Measurements from ENCODE around the gene CYP21A2. TPM values are rescaled to one million over a fixed set of nuclear protein-coding genes. Genes with fewer than 3 reads are reported as not detected.
"Not testable (repeated sequence)": the region's sequence is repeated elsewhere in the genome, so short reads cannot be mapped to it uniquely, and the experiment has no call there.

CYP21A2 gene
- total and polyA plus RNA-seq, 2 of the 8 experiments (the other 6 are each of a cell fraction or from before 2014, with no cell fraction given), result 0.22 to 0.23 TPM

GRCh38 chr6:32052626-32053025 lies 14.4 kb downstream of the CYP21A2 start:
- FAIRE-seq; POLR2A ChIA-PET (ENCODE audit: partially characterized antibody); H3K23me2 ChIP-seq (ENCODE audit: low read depth, low read length): not testable (repeated sequence)

GRCh38 chr6:32053314-32053713 lies 15.1 kb downstream of the CYP21A2 start:
- not testable (repeated sequence) for H2BK120ac ChIP-seq (replicated peaks; ENCODE audit: low read depth, low read length); H2BK5ac ChIP-seq (ENCODE audit: low read depth, low read length); H4K5ac ChIP-seq (ENCODE audit: insufficient read length, low read depth, low read length); H3K4me3 ChIP-seq (ENCODE audit: extremely low read depth in 1 of 4, insufficient read depth in 2 of 4, low read depth in 3 of 4, low read length in 4 of 4); H3K27ac ChIP-seq (ENCODE audit: low read depth, low read length); H3K79me1 ChIP-seq (ENCODE audit: low read depth, low read length); H3K4ac ChIP-seq (replicated peaks; ENCODE audit: insufficient read length, low read depth, low read length); H3K9me3 ChIP-seq (ENCODE audit: insufficient read depth in 2 of 2, low read depth in 1 of 2, low read length in 1 of 2); H3K14ac ChIP-seq (ENCODE audit: insufficient read length); H2AK5ac ChIP-seq (ENCODE audit: low read depth, low read length); H3K4me2 ChIP-seq (ENCODE audit: insufficient read depth in 1 of 2, low read depth in 2 of 2, low read length in 2 of 2); H4K91ac ChIP-seq (replicated peaks; ENCODE audit: insufficient read length, low read length); H3K9ac ChIP-seq (replicated peaks in 1 of 4; ENCODE audit: extremely low read depth in 1 of 4, low read depth in 3 of 4, low read length in 3 of 4); H3K23ac ChIP-seq (ENCODE audit: insufficient read length); FAIRE-seq; H4K20me1 ChIP-seq (replicated peaks in 1 of 2; ENCODE audit: control insufficient read depth in 1 of 2, insufficient read depth in 2 of 2, low read length in 2 of 2); H3K18ac ChIP-seq (ENCODE audit: extremely low read depth, low read length); H3K79me2 ChIP-seq (ENCODE audit: control insufficient read depth in 1 of 2, insufficient read depth in 2 of 2, low read length in 2 of 2); H3K23me2 ChIP-seq (ENCODE audit: low read depth, low read length); H4K8ac ChIP-seq (ENCODE audit: extremely low read depth, insufficient read depth, low read length); H3K36me3 ChIP-seq (ENCODE audit: control insufficient read depth in 2 of 4, insufficient read depth in 4 of 4, low read length in 3 of 4); H3K4me1 ChIP-seq (replicated peaks in 1 of 4; ENCODE audit: control insufficient read depth in 3 of 4, insufficient read depth in 4 of 4, low read length in 3 of 4); H2BK20ac ChIP-seq (ENCODE audit: low read length); H3K27me3 ChIP-seq (replicated peaks in 1 of 4; ENCODE audit: control insufficient read depth in 3 of 4, extremely low read depth in 1 of 4, insufficient read depth in 3 of 4, low read length in 3 of 4); H3K56ac ChIP-seq (replicated peaks; ENCODE audit: insufficient read length, low read depth, low read length); H2AFZ ChIP-seq (ENCODE audit: low read length); H2BK15ac ChIP-seq (ENCODE audit: low read length); H2BK12ac ChIP-seq (ENCODE audit: low read depth, low read length); DNase-seq (ENCODE audit: low read depth in 1 of 2, low spot score in 2 of 2)
- WGBS, 2 experiments (ENCODE audit: extremely low coverage in 1 of 2, insufficient coverage in 1 of 2, insufficient read length in 1 of 2, insufficient replicate concordance in 2 of 2, low coverage in 1 of 2, low lambda C conversion rate in 2 of 2, missing lambda C conversion rate in 1 of 2), result 91% methylated on average over 13 of the region's 13 CpGs; no CpG with 5 or more reads in 1 of the 2 experiments
- CTCF ChIA-PET (ENCODE audit: partially characterized antibody), result interaction anchor here (1.0 to 1.6 kb wide), 2 partner anchors 30 to 60 kb away, joined by 3 to 5 read pairs; no protein-coding TSS in a partner anchor
- POLR2A ChIA-PET (ENCODE audit: partially characterized antibody), result interaction anchor here (1.1 kb wide), 1 partner anchor 31 kb away, joined by 3 read pairs; no protein-coding TSS in a partner anchor

More at GRCh38 chr6:32052626-32053025, 14.4 kb downstream of the CYP21A2 start:
- H4K20me1 ChIP-seq (replicated peaks in 1 of 2; ENCODE audit: control insufficient read depth in 1 of 2, insufficient read depth in 2 of 2, low read length in 2 of 2); H4K91ac ChIP-seq (replicated peaks; ENCODE audit: insufficient read length, low read length); H3K36me3 ChIP-seq (ENCODE audit: control insufficient read depth in 2 of 4, insufficient read depth in 4 of 4, low read length in 3 of 4); H3K79me2 ChIP-seq (ENCODE audit: control insufficient read depth in 1 of 2, insufficient read depth in 2 of 2, low read length in 2 of 2); H3K9me3 ChIP-seq (ENCODE audit: insufficient read depth in 2 of 2, low read depth in 1 of 2, low read length in 1 of 2); H3K56ac ChIP-seq (replicated peaks; ENCODE audit: insufficient read length, low read depth, low read length); H2BK15ac ChIP-seq (ENCODE audit: low read length); H2BK20ac ChIP-seq (ENCODE audit: low read length); H3K4me2 ChIP-seq (ENCODE audit: insufficient read depth in 1 of 2, low read depth in 2 of 2, low read length in 2 of 2); H4K5ac ChIP-seq (ENCODE audit: insufficient read length, low read depth, low read length); H3K4me3 ChIP-seq (ENCODE audit: extremely low read depth in 1 of 4, insufficient read depth in 2 of 4, low read depth in 3 of 4, low read length in 4 of 4); H3K27ac ChIP-seq (ENCODE audit: low read depth, low read length); H3K9ac ChIP-seq (replicated peaks in 1 of 4; ENCODE audit: extremely low read depth in 1 of 4, low read depth in 3 of 4, low read length in 3 of 4); H3K14ac ChIP-seq (ENCODE audit: insufficient read length); H3K18ac ChIP-seq (ENCODE audit: extremely low read depth, low read length); H2BK12ac ChIP-seq (ENCODE audit: low read depth, low read length); H2BK120ac ChIP-seq (replicated peaks; ENCODE audit: low read depth, low read length); H2AK5ac ChIP-seq (ENCODE audit: low read depth, low read length); H2BK5ac ChIP-seq (ENCODE audit: low read depth, low read length); H4K8ac ChIP-seq (ENCODE audit: extremely low read depth, insufficient read depth, low read length); H3K79me1 ChIP-seq (ENCODE audit: low read depth, low read length); H3K4ac ChIP-seq (replicated peaks; ENCODE audit: insufficient read length, low read depth, low read length); DNase-seq (ENCODE audit: low read depth in 1 of 2, low spot score in 2 of 2); H3K27me3 ChIP-seq (replicated peaks in 1 of 4; ENCODE audit: control insufficient read depth in 3 of 4, extremely low read depth in 1 of 4, insufficient read depth in 3 of 4, low read length in 3 of 4); H2AFZ ChIP-seq (ENCODE audit: low read length); H3K4me1 ChIP-seq (replicated peaks in 1 of 4; ENCODE audit: control insufficient read depth in 3 of 4, insufficient read depth in 4 of 4, low read length in 3 of 4); H3K23ac ChIP-seq (ENCODE audit: insufficient read length): not testable (repeated sequence)
- 92% methylated on average over 15 of the region's 20 CpGs; no CpG with 5 or more reads in 1 of the 2 experiments for WGBS, 2 experiments (ENCODE audit: extremely low coverage in 1 of 2, insufficient coverage in 1 of 2, insufficient read length in 1 of 2, insufficient replicate concordance in 2 of 2, low coverage in 1 of 2, low lambda C conversion rate in 2 of 2, missing lambda C conversion rate in 1 of 2)
- CTCF ChIA-PET (ENCODE audit: partially characterized antibody), result interaction anchor here (1.0 kb wide), 1 partner anchor 31 kb away, joined by 3 read pairs; no protein-coding TSS in a partner anchor
